T-helper 2 cell treated with Interferon-gamma antibody and Interleukin-4, amounts not matched to agents 5 μg/mL and 100 μg/mL, for 36 hours (primary cell): Measurements from ENCODE around the gene ZMPSTE24.
"Not testable (repeated sequence)": the region's sequence is repeated elsewhere in the genome, so short reads cannot be mapped to it uniquely, and the experiment has no call there.

Experiments used
- DNase-seq: peaks from one replicate; pipeline ENCODE4 v3.0.0; 2021; ENCODE audit warnings: low spot score
- H3K27ac Mint-ChIP-seq: one replicate; pipeline ENCODE4 v1.8.0; 2021; ENCODE audit warnings: mild to moderate bottlenecking, mixed read lengths
- H3K27me3 Mint-ChIP-seq: one replicate; pipeline ENCODE4 v1.8.0; 2021; ENCODE audit warnings: low read depth, mixed read lengths
- H3K36me3 Mint-ChIP-seq: one replicate; pipeline ENCODE4 v1.8.0; 2021; ENCODE audit warnings: low read depth, mixed read lengths
- H3K4me1 Mint-ChIP-seq: one replicate; pipeline ENCODE4 v1.8.0; 2021; ENCODE audit warnings: low read depth, mixed read lengths
- H3K4me3 Mint-ChIP-seq: one replicate; pipeline ENCODE4 v1.8.0; 2022; ENCODE audit warnings: mild to moderate bottlenecking, moderate library complexity, mixed read lengths
- H3K9me3 Mint-ChIP-seq: one replicate; pipeline ENCODE4 v1.8.0; 2021; ENCODE audit warnings: mixed read lengths

ZMPSTE24 gene

GRCh38 chr1:40313329-40313957 lies 55.4 kb downstream of the ZMPSTE24 start:
- H3K27ac Mint-ChIP-seq, result no peak overlapping the region
- no peak for DNase-seq
- H3K4me1 Mint-ChIP-seq, result peaks cover 28% of the 10 kb centered on the region
- no peaks in the 10 kb centered on the region for H3K36me3 Mint-ChIP-seq
- H3K27me3 Mint-ChIP-seq, result peaks cover 18% of the 10 kb centered on the region
- H3K4me3 Mint-ChIP-seq, result peak overlapping the region; percentile 20
- H3K9me3 Mint-ChIP-seq, result no peaks in the 10 kb centered on the region

GRCh38 chr1:40313958-40314720 lies 56.1 kb downstream of the ZMPSTE24 start:
- H3K4me3 Mint-ChIP-seq, result peak overlapping the region; percentile 11
- no peaks in the 10 kb centered on the region for H3K36me3 Mint-ChIP-seq
- DNase-seq, result no peak
- peaks cover 23% of the 10 kb centered on the region for H3K27me3 Mint-ChIP-seq
- H3K4me1 Mint-ChIP-seq, result peaks cover 35% of the 10 kb centered on the region
- H3K27ac Mint-ChIP-seq, result peak overlapping the region; percentile 51
- no peaks in the 10 kb centered on the region for H3K9me3 Mint-ChIP-seq

- peak overlapping the region; percentile 80 for H3K4me3 Mint-ChIP-seq
- no peaks in the 10 kb centered on the region for H3K9me3 Mint-ChIP-seq
- DNase-seq, result no peak
- peak overlapping the region; percentile 51 for H3K27ac Mint-ChIP-seq
- peaks cover 39% of the 10 kb centered on the region for H3K4me1 Mint-ChIP-seq
- no peaks in the 10 kb centered on the region for H3K36me3 Mint-ChIP-seq
- peaks cover 26% of the 10 kb centered on the region for H3K27me3 Mint-ChIP-seq
Measured at GRCh38 chr1:40314721-40315238, 56.7 kb downstream of the ZMPSTE24 start.

GRCh38 chr1:40315239-40315794 lies 57.3 kb downstream of the ZMPSTE24 start:
- peak; percentile 82 for DNase-seq
- Mint-ChIP-seq H3K4me1 (peaks cover 39% of the 10 kb centered on the region), H3K9me3 (no peaks in the 10 kb centered on the region), H3K36me3 (no peaks in the 10 kb centered on the region), H3K4me3 (peak overlapping the region; percentile 80), H3K27me3 (peaks cover 27% of the 10 kb centered on the region), H3K27ac (peak overlapping the region; percentile 31)

- peaks cover 27% of the 10 kb centered on the region for H3K27me3 Mint-ChIP-seq
- no peaks in the 10 kb centered on the region for H3K9me3 Mint-ChIP-seq
- DNase-seq, result peak; percentile 27
- H3K27ac Mint-ChIP-seq, result peak overlapping the region; percentile 16
- no peaks in the 10 kb centered on the region for H3K36me3 Mint-ChIP-seq
- H3K4me1 Mint-ChIP-seq, result peaks cover 37% of the 10 kb centered on the region
- H3K4me3 Mint-ChIP-seq, result peak overlapping the region; percentile 80
Measured at GRCh38 chr1:40315795-40316594, 58.0 kb downstream of the ZMPSTE24 start.

- H3K27ac Mint-ChIP-seq, result no peak within 1 kb of the TSS
- peaks cover 35% of the 10 kb centered on the region for H3K4me1 Mint-ChIP-seq
- peak within 1 kb of the TSS; percentile 80 for H3K4me3 Mint-ChIP-seq
- peaks cover 29% of the 10 kb centered on the region for H3K27me3 Mint-ChIP-seq
- H3K36me3 Mint-ChIP-seq, result no peaks in the 10 kb centered on the region
- peak; percentile 63 for DNase-seq
- no peaks in the 10 kb centered on the region for H3K9me3 Mint-ChIP-seq
Measured at GRCh38 chr1:40316595-40317393, 58.8 kb downstream of the ZMPSTE24 start, which contains the start of gene COL9A2. Gene COL9A2, minus strand, starts transcription at chr1:40317286. Its CDS starts 89 bp downstream, at chr1:40317197.

GRCh38 chr1:40317394-40318074 lies 59.5 kb downstream of the ZMPSTE24 start:
- Mint-ChIP-seq H3K27ac (no peak overlapping the region), H3K4me1 (peaks cover 35% of the 10 kb centered on the region), H3K4me3 (peak overlapping the region; percentile 43), H3K36me3 (no peaks in the 10 kb centered on the region), H3K27me3 (peaks cover 29% of the 10 kb centered on the region), H3K9me3 (no peaks in the 10 kb centered on the region)
- no peak for DNase-seq

GRCh38 chr1:40318476-40318875 lies 60.4 kb downstream of the ZMPSTE24 start:
- Mint-ChIP-seq H3K9me3 (no peaks in the 10 kb centered on the region), H3K4me3 (peak overlapping the region; percentile 17), H3K27me3 (peaks cover 33% of the 10 kb centered on the region), H3K36me3 (no peaks in the 10 kb centered on the region), H3K4me1 (peaks cover 28% of the 10 kb centered on the region), H3K27ac (no peak overlapping the region)
- DNase-seq, result no peak

- DNase-seq, result no peak
- Mint-ChIP-seq H3K27me3 (peaks cover 36% of the 10 kb centered on the region), H3K9me3 (no peaks in the 10 kb centered on the region), H3K27ac (no peak overlapping the region), H3K4me3 (peak overlapping the region; percentile 16), H3K4me1 (peaks cover 24% of the 10 kb centered on the region), H3K36me3 (no peaks in the 10 kb centered on the region)
Measured at GRCh38 chr1:40318970-40319621, 61.1 kb downstream of the ZMPSTE24 start.

- DNase-seq, H3K4me3 Mint-ChIP-seq, H3K27me3 Mint-ChIP-seq, H3K27ac Mint-ChIP-seq, H3K4me1 Mint-ChIP-seq, H3K36me3 Mint-ChIP-seq, H3K9me3 Mint-ChIP-seq: not testable (repeated sequence)
Measured at GRCh38 chr1:40331403-40331802, 73.4 kb downstream of the ZMPSTE24 start.

GRCh38 chr1:40332695-40333094 lies 74.7 kb downstream of the ZMPSTE24 start:
- Mint-ChIP-seq H3K4me1 (no peaks in the 10 kb centered on the region), H3K27ac (no peak overlapping the region), H3K9me3 (no peaks in the 10 kb centered on the region), H3K4me3 (no peak overlapping the region), H3K27me3 (peaks cover 7% of the 10 kb centered on the region), H3K36me3 (no peaks in the 10 kb centered on the region)
- DNase-seq, result no peak

- Mint-ChIP-seq H3K27ac (no peak overlapping the region), H3K36me3 (no peaks in the 10 kb centered on the region), H3K9me3 (no peaks in the 10 kb centered on the region), H3K27me3 (peaks cover 3% of the 10 kb centered on the region), H3K4me1 (peaks cover 29% of the 10 kb centered on the region), H3K4me3 (no peak overlapping the region)
- no peak for DNase-seq
Measured at GRCh38 chr1:40337443-40337842, 79.4 kb downstream of the ZMPSTE24 start.
